ENCODE data around the gene GRIP2. TPM values are rescaled to one million over a fixed set of nuclear protein-coding genes. Genes with fewer than 3 reads are reported as not detected.

The GRIP2 gene
- total and polyA plus RNA-seq, 2 experiments from 2014 or later = 0.73 to 2.4 TPM

DNA sequence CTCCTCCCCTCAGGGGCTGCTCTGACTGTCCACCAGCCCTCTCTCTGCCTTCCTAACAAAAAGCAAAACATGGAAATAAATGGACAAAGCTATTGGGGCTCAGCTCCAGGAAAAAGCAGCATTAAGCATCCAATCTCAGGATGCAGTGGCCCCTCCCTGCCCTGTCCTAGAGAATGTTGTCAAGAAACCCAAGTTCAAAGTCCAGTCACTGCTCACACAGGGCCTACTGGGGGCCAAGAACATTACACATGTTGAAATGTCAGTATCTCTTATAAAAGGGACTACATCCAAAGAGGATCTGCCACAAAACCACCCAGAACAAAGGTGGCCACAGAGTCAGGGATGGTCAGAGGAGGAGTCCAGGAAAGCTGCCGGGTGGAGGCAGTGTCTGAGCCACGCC lies 7.6 kb upstream of the GRIP2 start:
- 59% methylated on average over 2 of the region's 2 CpGs for WGBS (ENCODE audit: low lambda C conversion rate, missing lambda C conversion rate)
- Histone ChIP-seq H3K27ac (peak overlapping the region; percentile 65), H3K4me3 (no peak overlapping the region), H4K20me1 (ENCODE audit: insufficient read depth, poor library complexity, severe bottlenecking) (no peaks in the 10 kb centered on the region), H3K4me2 (peak overlapping the region; percentile 31), H3K9me3 (ENCODE audit: low read depth) (no peaks in the 10 kb centered on the region), H3K4me1 (ENCODE audit: insufficient read depth) (no peaks in the 10 kb centered on the region), H3K9me2 (replicated peaks; ENCODE audit: insufficient read depth) (no peaks in the 10 kb centered on the region), H3K36me3 (replicated peaks; ENCODE audit: insufficient read depth, low read depth) (no peaks in the 10 kb centered on the region), H2AFZ (no peak overlapping the region), H3K79me2 (no peaks in the 10 kb centered on the region), H3K27me3 (no peaks in the 10 kb centered on the region)
- peak; percentile 58 for DNase-seq (ENCODE audit: low spot score)
- TF ChIP-seq EZH2phosphoT487 (IDR thresholded peaks at IDR 0.05; ENCODE audit: low read depth, severe bottlenecking, unreplicated experiment) (no peak), EZH2 (IDR thresholded peaks at IDR 0.05; ENCODE audit: borderline replicate concordance) (no peak), CTCF (IDR thresholded peaks at IDR 0.05; ENCODE audit: poor library complexity) (no peak)

- H3K4me1 ChIP-seq (ENCODE audit: insufficient read depth) = no peaks in the 10 kb centered on the region
- H3K79me2 ChIP-seq = no peaks in the 10 kb centered on the region
- WGBS (ENCODE audit: low lambda C conversion rate, missing lambda C conversion rate) = 82% methylated on average over 9 of the region's 9 CpGs
- H3K27me3 ChIP-seq = no peaks in the 10 kb centered on the region
- no peak for DNase-seq (ENCODE audit: low spot score)
- H3K27ac ChIP-seq = no peak overlapping the region
- no peak overlapping the region for H3K4me3 ChIP-seq
- H4K20me1 ChIP-seq (ENCODE audit: insufficient read depth, poor library complexity, severe bottlenecking) = no peaks in the 10 kb centered on the region
- no peaks in the 10 kb centered on the region for H3K9me2 ChIP-seq (replicated peaks; ENCODE audit: insufficient read depth)
- no peak overlapping the region for H3K4me2 ChIP-seq
- no peaks in the 10 kb centered on the region for H3K36me3 ChIP-seq (replicated peaks; ENCODE audit: insufficient read depth, low read depth)
- no peaks in the 10 kb centered on the region for H3K9me3 ChIP-seq (ENCODE audit: low read depth)
- TF ChIP-seq CTCF (IDR thresholded peaks at IDR 0.05; ENCODE audit: poor library complexity) = no peak
- TF ChIP-seq EZH2 (IDR thresholded peaks at IDR 0.05; ENCODE audit: borderline replicate concordance) = no peak
- no peak for TF ChIP-seq EZH2phosphoT487 (IDR thresholded peaks at IDR 0.05; ENCODE audit: low read depth, severe bottlenecking, unreplicated experiment)
- no peak overlapping the region for H2AFZ ChIP-seq
Observed at GRCh38 chr3:14546041-14546440, 5.9 kb upstream of the GRIP2 start.

DNA sequence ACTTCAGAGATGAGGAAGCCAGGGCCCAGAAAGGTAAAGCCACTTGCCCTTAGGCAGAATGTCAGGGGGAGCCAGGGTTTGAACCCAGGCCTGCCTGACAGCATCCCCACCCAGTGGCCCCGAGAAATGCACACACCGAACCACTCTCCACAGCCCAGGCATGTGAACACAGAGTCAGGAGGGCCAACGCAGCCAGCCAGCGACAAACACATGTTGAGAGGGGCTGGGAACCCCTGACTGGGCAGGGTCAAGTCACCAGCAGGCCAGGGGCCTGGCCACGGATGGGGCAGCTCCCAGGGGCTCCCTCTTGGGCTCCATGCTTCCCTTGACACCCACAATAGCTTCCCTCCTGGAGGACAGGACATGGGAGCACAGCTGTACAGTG lies 5.1 kb upstream of the GRIP2 start:
- Histone ChIP-seq H3K9me3 (ENCODE audit: low read depth) (no peaks in the 10 kb centered on the region), H3K79me2 (no peaks in the 10 kb centered on the region), H4K20me1 (ENCODE audit: insufficient read depth, poor library complexity, severe bottlenecking) (no peaks in the 10 kb centered on the region), H2AFZ (no peak overlapping the region), H3K27ac (no peak overlapping the region), H3K9me2 (replicated peaks; ENCODE audit: insufficient read depth) (no peaks in the 10 kb centered on the region), H3K36me3 (replicated peaks; ENCODE audit: insufficient read depth, low read depth) (no peaks in the 10 kb centered on the region), H3K4me2 (no peak overlapping the region), H3K4me3 (no peak overlapping the region), H3K27me3 (no peaks in the 10 kb centered on the region), H3K4me1 (ENCODE audit: insufficient read depth) (no peaks in the 10 kb centered on the region)
- TF ChIP-seq EZH2phosphoT487 (IDR thresholded peaks at IDR 0.05; ENCODE audit: low read depth, severe bottlenecking, unreplicated experiment) (no peak), EZH2 (IDR thresholded peaks at IDR 0.05; ENCODE audit: borderline replicate concordance) (no peak), CTCF (IDR thresholded peaks at IDR 0.05; ENCODE audit: poor library complexity) (no peak)
- 86% methylated on average over 5 of the region's 5 CpGs for WGBS (ENCODE audit: low lambda C conversion rate, missing lambda C conversion rate)
- DNase-seq (ENCODE audit: low spot score) = no peak

Data from hepatocyte (in vitro differentiated cells).